CD4-positive, alpha-beta T cell treated with Interleukin-17A for 4 hours (primary cell): ENCODE results near the gene TP53TG5.
"Not testable (repeated sequence)": the region's sequence is repeated elsewhere in the genome, so short reads cannot be mapped to it uniquely, and the experiment has no call there.

Experiments used
- DNase-seq: peaks from one replicate; pipeline ENCODE4 v3.0.0-alpha.2; 2020; ENCODE audit warnings: mixed read lengths

Gene TP53TG5

GRCh38 chr20:45366192-45366591 lies 11.9 kb downstream of the TP53TG5 start:
- no peak for DNase-seq

DNA sequence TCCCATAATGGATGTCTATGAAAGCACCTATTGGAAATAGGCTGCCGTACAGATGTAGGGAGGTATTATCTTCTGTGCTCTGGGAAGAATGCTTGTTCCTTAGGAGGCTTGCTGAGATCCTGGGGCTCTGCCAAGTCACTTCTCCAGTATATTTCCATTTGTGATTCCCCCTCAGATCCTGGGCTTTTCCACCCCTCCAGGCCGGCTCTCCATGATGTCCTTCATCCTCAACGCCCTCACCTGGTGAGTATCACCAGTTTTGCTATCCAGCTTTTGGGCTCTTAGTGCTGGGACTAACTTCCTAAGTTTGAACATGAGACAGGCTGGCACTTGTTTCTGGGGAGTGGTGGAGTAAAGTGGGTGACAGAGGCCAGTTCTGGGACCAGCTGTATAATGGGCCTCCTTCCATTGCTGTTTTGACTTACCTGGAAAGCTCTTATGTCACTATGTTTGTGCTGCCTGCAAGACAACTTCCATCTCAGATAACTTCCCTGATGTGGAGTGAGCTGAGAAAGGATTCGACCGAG lies 12.6 kb downstream of the TP53TG5 start:
- DNase-seq = no peak

- no peak for DNase-seq
These were observed 14.3 kb downstream of the TP53TG5 start for GRCh38 chr20:45363611-45364492.

DNA sequence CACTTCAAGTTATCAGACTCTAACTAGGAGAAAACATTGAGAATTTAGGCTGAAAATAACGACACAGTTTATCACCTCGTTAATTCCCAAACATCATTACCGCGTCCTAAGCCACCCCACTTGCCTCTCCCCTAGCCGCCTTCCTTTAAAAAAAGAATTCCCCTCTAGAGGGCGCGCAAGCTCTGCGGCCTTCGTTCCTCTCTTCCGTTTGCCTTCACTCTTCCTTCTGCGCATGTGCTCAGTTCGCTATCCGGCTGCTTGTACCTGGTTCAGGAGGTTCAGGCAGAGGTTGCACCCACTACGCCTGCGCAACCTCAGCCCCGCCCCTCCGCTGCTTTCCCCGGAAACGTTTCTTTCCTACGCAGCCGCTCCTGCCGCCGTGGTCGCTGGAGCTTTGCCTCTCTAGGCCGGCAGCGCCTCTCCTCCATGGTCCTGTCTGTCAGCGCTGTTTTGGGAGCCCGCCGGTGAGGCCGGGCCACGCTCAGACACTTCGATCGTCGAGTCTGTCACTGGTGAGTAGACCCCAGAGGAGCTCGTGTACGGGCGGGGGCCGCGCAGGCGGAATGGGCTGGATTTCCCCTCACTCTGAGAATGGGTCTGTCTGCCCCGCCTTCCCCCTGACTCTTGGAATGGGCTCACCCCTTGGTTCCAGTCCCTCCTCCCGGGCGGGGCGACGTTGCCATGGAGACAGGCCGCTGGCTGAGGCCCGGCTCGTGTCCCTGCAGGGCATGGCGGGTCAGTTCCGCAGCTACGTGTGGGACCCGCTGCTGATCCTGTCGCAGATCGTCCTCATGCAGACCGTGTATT lies 15.1 kb downstream of the TP53TG5 start, which contains the start of gene SYS1:
Gene SYS1, plus strand, starts transcription at position 353 of the 807 bp plus-strand sequence. Its CDS starts 376 bp downstream, at position 729.
- DNase-seq = peak; percentile 100

- DNase-seq = no peak
These were observed 16.3 kb downstream of the TP53TG5 start for GRCh38 chr20:45361793-45362192.

GRCh38 chr20:45359406-45360148 lies 18.5 kb downstream of the TP53TG5 start:
- DNase-seq = no peak

GRCh38 chr20:45359069-45359405 lies 19.1 kb downstream of the TP53TG5 start:
- DNase-seq = no peak

DNA sequence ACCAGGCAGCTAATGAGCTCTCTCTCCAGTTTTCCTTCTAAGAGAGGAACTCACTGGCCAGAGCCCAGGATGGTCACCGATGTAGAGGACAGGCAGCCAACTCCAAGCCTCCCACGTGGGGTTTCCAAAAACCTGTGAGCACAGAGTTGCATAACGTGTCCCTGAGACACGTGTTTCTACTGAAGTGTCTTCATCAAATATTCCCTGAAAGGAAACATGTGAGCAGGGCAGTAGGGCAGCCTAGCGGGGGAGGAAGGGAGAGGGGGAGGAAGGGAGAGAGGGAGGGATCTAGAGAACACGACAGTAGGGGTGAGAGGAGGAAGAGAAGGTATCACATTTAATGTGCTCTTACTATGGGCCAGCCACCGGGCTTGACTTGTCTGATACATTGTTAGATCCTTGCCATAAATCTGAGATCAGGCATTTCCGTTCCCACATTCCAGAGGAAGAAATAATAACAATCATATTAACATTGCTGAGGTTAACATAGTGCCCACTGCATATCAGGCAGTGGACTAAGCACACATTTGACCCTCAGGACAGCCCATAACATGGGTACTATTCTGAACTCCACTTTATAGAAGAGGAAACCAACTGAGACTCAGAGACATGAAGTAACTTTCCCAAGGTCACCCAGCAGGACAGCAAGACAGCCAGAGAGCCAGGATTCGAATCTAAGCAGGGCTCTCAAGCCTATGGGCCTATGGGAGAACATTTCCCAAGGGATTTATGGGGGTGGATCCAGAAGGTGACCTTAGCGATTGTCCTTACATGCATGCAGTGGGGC lies 19.6 kb downstream of the TP53TG5 start:
- DNase-seq = no peak

DNA sequence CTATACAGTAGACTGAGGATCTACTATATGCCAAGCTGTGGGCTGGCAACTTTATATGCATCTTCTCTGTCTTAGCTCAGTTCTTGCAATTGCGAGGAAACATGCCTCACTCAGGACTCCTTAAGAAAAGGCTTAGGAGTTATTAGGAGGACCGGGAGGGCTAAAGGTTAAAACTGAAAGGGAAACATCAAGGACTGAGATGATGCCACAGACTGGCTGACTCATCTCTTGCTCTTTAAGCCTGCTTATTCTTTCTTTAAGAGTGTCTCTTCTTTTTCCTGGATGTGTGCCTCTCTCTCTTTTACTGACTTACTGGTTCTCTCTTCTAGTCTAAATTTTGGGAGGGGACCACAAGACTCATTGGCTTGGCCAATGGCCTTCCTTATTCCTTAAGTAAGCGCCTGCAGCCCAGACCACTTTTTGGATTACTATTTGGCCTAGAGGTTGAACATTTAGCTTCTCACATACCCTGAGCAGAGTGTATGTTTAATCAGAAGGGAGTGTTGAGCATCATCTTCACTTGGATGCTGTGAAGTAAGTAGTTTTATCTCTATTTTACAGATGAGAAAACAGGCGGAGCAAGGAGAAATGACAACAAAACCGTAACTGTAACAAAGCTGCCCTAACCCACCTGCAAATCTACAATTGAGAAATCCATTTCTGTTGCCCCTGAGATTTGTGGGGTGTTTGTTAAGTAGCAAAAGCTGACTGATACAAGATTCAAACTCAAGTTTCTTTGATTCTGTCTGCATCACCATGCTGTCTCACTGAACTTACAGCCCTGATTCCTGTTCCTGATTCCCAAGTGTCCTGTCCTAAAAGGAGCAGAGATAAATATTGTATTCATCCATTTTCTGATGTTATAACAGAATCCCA lies 22.7 kb downstream of the TP53TG5 start:
- DNase-seq = no peak

DNA sequence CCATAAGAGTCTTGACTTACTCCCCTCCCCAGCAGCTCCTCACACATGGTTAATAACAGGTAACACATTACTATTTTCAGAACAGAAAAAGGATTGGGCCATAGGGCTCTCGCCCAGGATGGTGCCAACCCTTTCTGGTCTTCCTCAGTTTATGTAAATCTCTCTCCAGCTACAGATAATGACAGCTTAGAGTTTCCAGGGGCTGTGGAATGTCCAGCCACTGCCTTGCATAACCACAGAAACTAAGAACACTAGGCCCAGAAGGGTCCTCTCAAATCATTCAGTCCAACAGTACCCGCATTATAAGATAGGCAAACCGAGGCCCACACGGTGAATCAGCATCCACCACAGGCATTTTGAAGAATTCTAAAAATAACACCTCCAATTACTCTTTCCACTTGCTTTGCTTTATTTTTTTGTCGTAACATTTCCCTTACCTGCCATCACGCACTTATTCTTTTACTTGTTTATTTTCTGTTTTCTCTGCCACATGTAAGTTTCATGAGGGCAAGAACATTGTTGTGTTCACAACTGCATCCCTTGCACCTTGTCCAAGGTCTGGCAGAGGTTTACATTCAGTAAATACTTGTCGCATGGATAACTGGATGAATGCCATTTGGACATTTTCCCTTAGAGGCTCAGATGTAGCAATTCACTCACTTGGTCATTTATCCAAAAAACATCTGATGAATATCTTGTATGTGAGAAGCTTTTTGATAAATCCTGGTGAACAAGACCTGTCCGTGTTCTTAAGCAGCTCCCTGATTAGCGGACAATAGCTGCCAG lies 23.5 kb downstream of the TP53TG5 start:
- DNase-seq = no peak

- DNase-seq = no peak
These were observed 24.4 kb downstream of the TP53TG5 start for GRCh38 chr20:45353746-45354145.

GRCh38 chr20:45352729-45353128 lies 25.4 kb downstream of the TP53TG5 start:
- DNase-seq = no peak

GRCh38 chr20:45350795-45351194 lies 27.3 kb downstream of the TP53TG5 start:
- DNase-seq = not testable (repeated sequence)

DNA sequence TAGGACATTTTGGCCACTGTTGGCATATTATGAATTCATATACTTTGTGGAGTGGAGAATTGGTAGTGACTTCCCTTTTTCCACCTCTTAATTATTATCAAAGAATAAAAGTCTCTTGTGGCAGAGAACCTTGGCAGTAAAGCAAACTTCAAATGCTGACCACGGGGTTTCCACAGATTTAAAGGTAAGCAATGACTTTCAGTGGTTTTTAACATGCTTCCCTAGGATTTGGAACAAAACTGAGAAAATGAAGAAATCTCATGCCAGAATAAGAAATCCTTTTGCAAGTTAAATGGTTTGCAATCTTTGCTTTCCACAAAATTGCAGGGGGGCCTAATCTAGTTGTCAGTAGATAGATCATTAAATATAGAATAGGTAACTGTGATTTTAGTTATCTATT lies 27.9 kb downstream of the TP53TG5 start:
- DNase-seq = no peak

DNA sequence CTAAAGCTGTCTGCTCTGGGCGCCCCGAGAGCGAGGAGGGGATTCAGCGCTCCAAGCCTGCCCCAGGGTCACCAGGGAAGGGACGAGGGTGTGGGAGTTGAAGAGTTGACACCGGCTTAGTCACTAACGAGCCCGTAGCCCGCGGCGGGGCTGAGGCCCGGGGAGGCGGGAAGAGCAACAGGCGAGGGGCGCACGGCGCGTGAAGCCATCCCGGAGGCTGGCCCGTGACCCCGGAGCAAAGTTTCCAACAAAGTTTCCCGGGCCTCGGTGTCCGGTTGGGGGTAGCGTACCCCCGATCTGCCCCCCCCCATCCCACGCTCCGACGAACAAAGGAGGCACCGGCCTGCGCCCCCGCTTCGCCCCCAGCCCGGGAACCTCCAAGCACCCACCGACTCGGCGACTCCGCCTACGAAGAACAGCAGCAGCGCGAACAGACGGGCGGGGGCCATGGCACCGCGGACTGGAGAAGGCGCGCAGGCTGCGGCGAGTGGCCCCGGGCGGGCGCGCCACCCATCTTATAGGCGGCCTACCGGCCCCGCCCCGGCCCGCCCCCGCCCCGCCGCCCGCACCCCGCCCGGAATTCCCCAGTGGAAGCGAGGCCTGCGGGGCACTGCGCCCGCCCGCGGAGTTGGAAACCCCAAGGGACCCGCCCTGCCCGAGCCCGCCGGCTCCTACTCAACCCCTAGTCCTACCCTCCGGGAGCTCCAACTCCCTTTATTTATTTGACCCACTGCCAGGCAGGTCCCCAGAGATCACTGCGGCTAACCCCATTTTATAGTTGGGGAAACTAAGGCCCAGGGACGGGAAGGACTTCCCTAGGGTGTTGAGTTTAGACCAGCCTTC lies 30.0 kb downstream of the TP53TG5 start, which contains the start of gene SDC4:
Gene SDC4, minus strand, starts transcription at position 489 of the 843 bp plus-strand sequence. Its CDS starts 40 bp downstream, at position 449.
- peak; percentile 66 for DNase-seq

- no peak for DNase-seq
These were observed 30.7 kb downstream of the TP53TG5 start for GRCh38 chr20:45347297-45347935.

GRCh38 chr20:45346851-45347250 lies 31.3 kb downstream of the TP53TG5 start:
- no peak for DNase-seq

DNA sequence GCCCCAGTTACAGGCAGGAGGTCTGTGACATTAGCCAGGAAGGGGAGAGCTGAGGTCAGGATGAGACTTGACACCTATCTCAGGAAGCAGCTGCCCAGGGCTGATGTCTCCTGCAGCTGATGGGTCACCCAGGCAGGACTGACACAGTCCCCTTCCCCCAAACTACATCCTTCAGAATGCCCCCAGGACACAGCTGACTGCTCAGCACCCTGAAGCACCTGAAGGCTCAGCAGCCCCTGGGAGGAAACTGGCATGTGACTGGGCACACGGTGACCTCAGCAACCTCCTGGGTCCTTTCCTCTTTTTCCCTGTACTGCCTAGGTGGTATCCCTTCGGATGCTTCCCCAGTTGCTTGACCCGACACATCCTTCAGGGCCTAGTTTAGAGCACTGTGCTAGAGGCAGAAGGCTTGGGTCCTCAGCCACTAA lies 31.8 kb downstream of the TP53TG5 start:
- no peak for DNase-seq
